Fibroblast of the aortic adventitia (primary cell): ENCODE data around the gene TRIM37. TPM values are rescaled to one million over a fixed set of nuclear protein-coding genes. Genes with fewer than 3 reads are reported as not detected.
"Not testable (repeated sequence)": the region's sequence is repeated elsewhere in the genome, so short reads cannot be mapped to it uniquely, and the experiment has no call there.

Source experiments
- DNase-seq: peaks from one replicate; pipeline ENCODE4 v3.0.0-alpha.2; 2010; ENCODE audit warnings: low read depth
- H3K4me3 ChIP-seq: 2 replicates; pipeline ENCODE4 v1.5.1; 2011; ENCODE audit warnings: low read depth, mild to moderate bottlenecking, control low read depth, low read length, moderate library complexity
- CTCF ChIP-seq: IDR thresholded peaks from 2 replicates; pipeline ENCODE4 v1.5.1; 2011; ENCODE audit warnings: mild to moderate bottlenecking, low read length, control low read depth, inconsistent platforms; ENCODE audit not compliant: insufficient read depth
- total RNA-seq: library from RNA; depleted of rRNA; stranded (reverse); fragments of >200 nt; gene quantifications from 2 replicates; pipeline ENCODE4 v1.2.3, GENCODE V29; 2012; ENCODE audit warnings: low replicate concordance

Gene TRIM37
- total RNA-seq, 1 donor = 42.0 TPM

- DNase-seq = peak; percentile 20
- peak; percentile 16 for TF ChIP-seq CTCF
- no peak overlapping the region for H3K4me3 ChIP-seq
These were observed 44.3 kb upstream of the TRIM37 start for GRCh38 chr17:59151006-59151405.

GRCh38 chr17:59149841-59150511 is 43.3 kb upstream of the TRIM37 start:
- TF ChIP-seq CTCF = no peak
- DNase-seq = no peak

GRCh38 chr17:59149051-59149450 is 42.4 kb upstream of the TRIM37 start:
- no peak for TF ChIP-seq CTCF
- H3K4me3 ChIP-seq = no peak overlapping the region
- DNase-seq = no peak

More at GRCh38 chr17:59149841-59150511, 43.3 kb upstream of the TRIM37 start:
- H3K4me3 ChIP-seq = no peak overlapping the region

- TF ChIP-seq CTCF = no peak
- DNase-seq = no peak
- H3K4me3 ChIP-seq = no peak overlapping the region
These were observed 39.0 kb upstream of the TRIM37 start for GRCh38 chr17:59145571-59146096.

GRCh38 chr17:59141860-59142259 is 35.2 kb upstream of the TRIM37 start:
- no peak for DNase-seq
- TF ChIP-seq CTCF = no peak

GRCh38 chr17:59139939-59140338 is 33.3 kb upstream of the TRIM37 start:
- no peak for TF ChIP-seq CTCF
- H3K4me3 ChIP-seq = no peak overlapping the region
- no peak for DNase-seq

More at GRCh38 chr17:59141860-59142259, 35.2 kb upstream of the TRIM37 start:
- H3K4me3 ChIP-seq = no peak overlapping the region

- DNase-seq, H3K4me3 ChIP-seq: not testable (repeated sequence)
These were observed 31.7 kb upstream of the TRIM37 start for GRCh38 chr17:59138339-59138738.
